ENCODE results near the gene NUP188.

DNA sequence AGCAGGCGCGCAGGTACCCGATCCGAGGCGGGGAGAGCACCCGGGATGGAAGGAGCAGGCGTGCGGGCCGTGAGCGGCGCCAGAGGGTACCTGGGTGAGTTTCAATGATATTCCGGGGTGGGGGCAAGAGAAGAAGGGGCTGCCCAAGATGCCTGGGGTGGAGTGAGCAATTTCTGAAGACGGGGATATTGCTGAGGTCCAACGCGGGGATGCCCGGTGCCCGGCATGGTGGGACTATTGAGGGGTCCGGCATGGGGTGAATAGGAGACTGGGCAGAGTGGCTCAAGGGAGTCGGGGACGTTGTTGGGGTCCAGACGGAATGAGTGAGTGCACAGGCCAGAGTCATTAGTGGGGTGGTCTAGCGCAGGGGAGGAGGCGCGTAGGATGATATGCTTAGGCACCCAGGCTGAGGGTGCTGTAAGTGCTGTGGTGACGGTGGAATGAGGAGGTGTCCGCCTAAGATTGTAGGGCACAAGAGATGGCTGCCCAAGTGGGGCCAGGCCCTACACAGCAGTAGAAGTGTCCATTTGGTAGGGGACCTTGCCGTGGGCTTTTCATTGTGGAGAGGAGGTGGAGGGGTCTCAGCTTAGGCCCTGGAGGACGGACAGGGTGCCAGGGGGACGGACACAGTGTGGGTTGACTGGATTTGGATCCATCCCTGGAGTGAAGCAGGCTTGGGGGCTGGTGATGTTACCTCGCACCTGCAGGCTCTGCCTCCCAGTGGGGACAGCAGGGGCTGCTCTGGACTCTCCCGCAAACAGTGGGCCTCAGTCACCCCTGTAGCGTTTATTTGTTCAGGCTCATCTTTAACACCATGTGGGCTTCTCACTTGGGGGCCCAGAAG, 89.6 kb downstream of the NUP188 start:
- TF ChIP-seq, protein P1, sequence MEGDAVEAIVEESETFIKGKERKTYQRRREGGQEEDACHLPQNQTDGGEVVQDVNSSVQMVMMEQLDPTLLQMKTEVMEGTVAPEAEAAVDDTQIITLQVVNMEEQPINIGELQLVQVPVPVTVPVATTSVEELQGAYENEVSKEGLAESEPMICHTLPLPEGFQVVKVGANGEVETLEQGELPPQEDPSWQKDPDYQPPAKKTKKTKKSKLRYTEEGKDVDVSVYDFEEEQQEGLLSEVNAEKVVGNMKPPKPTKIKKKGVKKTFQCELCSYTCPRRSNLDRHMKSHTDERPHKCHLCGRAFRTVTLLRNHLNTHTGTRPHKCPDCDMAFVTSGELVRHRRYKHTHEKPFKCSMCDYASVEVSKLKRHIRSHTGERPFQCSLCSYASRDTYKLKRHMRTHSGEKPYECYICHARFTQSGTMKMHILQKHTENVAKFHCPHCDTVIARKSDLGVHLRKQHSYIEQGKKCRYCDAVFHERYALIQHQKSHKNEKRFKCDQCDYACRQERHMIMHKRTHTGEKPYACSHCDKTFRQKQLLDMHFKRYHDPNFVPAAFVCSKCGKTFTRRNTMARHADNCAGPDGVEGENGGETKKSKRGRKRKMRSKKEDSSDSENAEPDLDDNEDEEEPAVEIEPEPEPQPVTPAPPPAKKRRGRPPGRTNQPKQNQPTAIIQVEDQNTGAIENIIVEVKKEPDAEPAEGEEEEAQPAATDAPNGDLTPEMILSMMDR (IDR thresholded peaks at IDR 0.05; ENCODE audit: insufficient read depth, low read depth, low read length): no peak
- no peak for TF ChIP-seq EZH2 (IDR thresholded peaks at IDR 0.05; ENCODE audit: insufficient read depth, low read length)
